NCI-H1436 (cell line): ENCODE measurements around the gene WDR11.

Source experiments
- DNase-seq: peaks from one replicate; lab custom pipeline; 2025; lab: John Stamatoyannopoulos, UW

WDR11 gene

GRCh38 chr10:120946497-120946896, 95.3 kb downstream of the WDR11 start:
- DNase-seq = no peak

DNA sequence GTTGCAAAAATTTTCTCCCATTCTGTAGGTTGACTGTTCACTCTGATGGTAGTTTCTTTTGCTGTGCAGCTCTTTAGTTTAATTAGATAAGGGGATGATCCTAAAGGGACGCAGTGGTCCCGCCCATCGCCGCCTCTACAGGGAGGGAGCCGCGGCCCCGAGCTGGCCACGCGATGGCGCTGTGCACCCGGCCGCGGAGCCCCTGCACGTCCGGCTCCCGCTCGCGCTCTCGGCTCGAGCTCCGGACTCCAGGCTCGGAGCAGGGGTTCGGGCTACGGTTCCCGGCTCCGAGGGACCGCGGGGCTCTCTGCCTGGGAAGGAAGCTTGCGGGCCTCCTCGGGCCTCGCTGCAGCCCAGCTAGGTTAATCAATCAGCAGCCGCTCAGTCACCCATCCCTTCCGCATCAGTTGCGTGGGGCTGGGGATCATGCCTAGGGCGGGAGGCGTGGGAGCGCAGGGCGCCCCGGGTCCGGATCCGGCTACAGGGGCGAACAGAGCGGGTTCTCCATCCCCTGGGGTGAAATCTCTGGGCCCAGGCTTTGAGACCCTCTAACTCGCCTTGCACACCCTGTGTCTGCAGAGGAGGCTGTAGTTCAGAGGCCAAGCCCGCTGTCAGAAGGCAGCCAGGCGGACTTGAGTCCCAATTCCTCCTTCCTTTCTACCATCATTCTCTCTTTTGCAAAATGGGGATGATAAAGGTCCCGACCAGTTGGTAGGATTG, 97.9 kb downstream of the WDR11 start:
- no peak for DNase-seq

DNA sequence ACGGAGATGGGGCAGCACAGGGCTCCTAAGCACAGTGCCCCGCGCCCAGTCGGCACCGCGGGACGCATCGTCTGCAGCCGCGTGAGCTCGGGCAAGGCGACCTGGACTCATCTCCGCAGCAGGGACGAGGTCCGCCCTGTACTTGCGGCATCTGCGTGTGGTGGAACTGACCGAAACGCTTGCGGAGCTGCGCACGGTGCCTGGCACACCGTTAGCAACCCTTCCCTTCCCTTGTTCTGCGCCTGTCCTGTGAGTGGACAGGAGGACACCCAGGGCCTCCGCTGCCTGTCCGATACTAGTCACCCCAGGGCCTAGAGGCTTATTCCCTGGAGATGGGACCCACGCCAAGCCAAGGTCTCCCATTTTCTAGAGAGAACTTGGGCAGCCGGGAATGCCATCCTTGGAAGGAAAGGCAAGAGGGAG, 98.5 kb downstream of the WDR11 start:
- DNase-seq = no peak

- DNase-seq = no peak
Measured at GRCh38 chr10:120950051-120950561, 98.9 kb downstream of the WDR11 start.

GRCh38 chr10:120951288-120951687, 100.1 kb downstream of the WDR11 start:
- DNase-seq = no peak

- DNase-seq = no peak
Measured at GRCh38 chr10:120953897-120954296, 102.7 kb downstream of the WDR11 start.
